Measurements from ENCODE around the gene XPR1.
A peak's percentile ranks its signal among the peaks of the same experiment; 100 is the strongest.

XPR1 gene

DNA sequence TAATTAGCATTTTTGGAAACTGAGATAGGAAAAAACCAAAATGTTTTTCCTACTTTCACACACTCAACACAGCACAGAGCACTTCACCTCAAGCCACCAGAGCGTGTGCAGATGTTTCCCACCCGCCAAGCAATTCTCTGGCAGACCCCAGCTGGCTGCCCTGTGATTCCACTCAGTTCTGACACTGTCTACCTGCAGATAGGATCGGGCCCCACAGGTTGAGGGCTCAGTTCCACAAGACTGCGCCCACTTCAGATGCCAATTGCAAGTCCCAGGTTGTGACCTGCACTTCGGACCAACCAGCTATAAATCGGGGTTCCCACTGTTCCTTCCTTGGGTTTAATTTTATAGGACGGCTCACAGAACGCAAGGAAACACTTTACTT, 290.8 kb downstream of the XPR1 start:
- no peak for DNase-seq (ENCODE audit: low read depth, low spot score)
- H3K27ac ChIP-seq, result no peak overlapping the region

DNA sequence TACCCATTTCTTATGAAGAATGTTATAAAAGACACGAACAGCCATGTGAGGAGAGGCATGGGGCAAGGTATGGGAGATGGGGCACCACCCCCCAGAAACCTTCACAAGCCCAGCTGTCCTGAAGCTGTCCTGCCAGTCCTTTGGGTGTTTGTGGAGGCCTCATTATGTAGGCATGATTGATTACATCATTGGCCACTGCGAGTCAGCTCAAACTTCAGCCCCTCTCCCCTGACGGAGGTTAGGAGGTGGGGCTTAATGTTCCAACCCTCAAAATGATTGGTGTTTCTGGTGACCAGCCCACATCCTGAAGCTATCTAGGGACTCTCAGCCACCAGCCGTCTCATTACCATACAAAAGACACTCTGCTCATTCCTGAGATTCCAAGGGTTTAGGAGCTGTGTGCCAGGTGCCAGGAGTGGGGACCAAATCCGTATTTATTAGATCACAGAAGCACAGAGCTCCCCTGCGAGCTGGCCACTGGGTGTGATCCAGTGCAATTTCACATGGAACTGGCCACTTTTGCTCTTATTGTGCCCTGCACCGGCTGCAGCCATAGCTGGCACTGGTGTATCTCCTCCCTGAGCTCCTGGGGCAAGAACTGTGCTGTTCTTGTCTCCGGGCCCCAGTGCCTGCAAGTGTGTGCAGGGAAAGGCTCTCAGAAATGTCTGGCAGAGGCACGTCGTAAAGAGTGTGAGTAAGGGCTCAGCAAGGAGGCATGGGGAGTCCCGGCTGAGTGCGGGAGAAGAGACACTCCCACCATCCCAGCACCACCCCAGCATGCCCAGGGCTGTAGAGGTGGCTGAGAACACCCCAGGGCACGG, 291.4 kb downstream of the XPR1 start:
- peak overlapping the region; percentile 10 for H3K27ac ChIP-seq
- peak; percentile 6 for DNase-seq (ENCODE audit: low read depth, low spot score)

- H3K27ac ChIP-seq, result peak overlapping the region; percentile 10
- DNase-seq (ENCODE audit: low read depth, low spot score), result no peak
These were observed 292.1 kb downstream of the XPR1 start for GRCh38 chr1:180923887-180924286.

DNA sequence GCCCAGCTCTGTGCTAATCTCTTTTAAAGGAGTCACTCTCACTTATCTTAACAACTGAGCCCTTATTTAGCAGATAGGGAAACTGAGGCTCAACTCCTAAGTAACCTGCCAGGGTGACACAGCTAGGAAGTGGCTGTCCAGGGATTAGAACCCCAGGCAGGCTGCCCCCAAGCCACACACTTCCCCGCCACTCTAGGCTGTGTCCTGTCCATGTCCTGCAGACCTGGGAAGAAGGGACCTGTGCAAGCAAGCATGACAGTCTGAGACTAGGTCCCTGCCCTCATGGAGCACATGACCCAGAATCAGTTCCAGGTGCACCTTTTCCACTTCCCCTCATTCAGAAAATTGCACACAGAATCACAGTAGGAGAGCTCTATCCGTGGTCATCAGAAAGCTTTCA, 293.1 kb downstream of the XPR1 start:
- no peak for DNase-seq (ENCODE audit: low read depth, low spot score)
- no peak overlapping the region for H3K27ac ChIP-seq

DNA sequence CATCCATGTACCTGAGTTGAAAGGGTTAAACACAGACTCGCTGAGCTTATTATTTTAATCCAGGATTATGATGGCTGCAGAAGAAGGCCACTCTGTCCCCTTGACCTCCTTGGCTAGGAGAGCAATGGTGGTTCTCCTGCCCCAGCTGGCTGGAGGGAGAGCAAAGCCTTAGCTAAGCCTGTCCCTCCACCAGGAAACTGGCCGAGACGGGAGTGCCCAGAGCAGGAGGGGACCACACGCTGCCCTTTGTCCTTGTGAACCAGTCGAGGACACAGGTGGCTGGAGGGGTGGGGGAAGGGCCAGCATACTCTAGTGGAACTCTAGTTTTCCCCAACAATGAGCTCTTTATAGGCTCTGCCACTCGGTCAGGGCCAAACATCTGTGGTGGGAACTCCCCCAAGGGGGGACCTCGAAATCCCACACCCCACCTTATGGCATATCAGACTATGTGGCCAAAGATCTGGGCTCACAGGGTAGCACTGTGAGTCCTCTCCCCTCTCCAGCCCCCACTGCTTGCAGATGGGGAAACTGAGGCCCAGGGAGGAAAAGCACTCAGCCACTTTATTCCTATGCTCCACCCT, 293.7 kb downstream of the XPR1 start:
- H3K27ac ChIP-seq, result no peak overlapping the region
- DNase-seq (ENCODE audit: low read depth, low spot score), result no peak

DNA sequence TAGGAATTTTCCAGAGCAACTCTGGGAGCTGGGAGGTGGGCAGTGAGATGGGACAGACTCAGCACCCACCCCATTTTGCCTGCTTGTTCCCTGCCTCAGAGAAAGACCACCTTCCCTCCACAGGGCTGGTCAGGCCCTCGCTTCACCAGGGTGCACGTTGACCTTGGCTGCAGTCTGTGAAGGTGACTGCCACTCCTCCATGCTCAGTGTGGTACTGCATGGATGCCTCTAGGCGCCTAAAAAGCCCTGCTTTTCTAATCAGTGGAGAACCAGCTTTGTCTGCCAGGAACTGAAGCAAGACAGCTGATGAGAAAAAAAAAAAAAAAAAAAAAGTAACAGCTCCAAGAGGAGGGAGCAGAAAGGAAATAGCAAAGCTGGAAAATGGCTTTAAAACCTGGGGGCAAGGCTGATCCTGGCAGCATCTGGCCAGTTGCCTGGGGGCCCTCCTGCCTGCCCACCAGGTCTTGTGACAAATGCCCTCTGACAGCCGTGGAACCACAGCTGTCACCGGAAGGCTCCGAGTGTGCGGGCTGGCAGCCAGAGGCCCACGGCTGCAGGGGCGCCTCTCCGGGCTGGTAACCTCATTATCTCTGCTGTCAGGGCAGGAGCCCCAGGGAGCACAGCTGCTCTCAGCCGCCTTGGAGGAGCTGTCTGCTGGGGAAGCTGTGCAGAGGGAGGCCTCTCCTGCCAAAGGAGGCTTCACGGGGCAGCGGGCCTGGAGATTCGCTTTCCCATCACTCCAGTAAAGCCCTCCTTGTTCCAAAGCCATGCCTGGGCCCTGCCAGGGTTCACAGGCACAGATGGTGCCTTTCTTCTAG, 294.6 kb downstream of the XPR1 start:
- no peak for DNase-seq (ENCODE audit: low read depth, low spot score)

GRCh38 chr1:180927348-180927747, 295.5 kb downstream of the XPR1 start:
- H3K27ac ChIP-seq, result no peak overlapping the region
- no peak for DNase-seq (ENCODE audit: low read depth, low spot score)

More for the DNA sequence above, 294.6 kb downstream of the XPR1 start:
- H3K27ac ChIP-seq, result no peak overlapping the region

DNA sequence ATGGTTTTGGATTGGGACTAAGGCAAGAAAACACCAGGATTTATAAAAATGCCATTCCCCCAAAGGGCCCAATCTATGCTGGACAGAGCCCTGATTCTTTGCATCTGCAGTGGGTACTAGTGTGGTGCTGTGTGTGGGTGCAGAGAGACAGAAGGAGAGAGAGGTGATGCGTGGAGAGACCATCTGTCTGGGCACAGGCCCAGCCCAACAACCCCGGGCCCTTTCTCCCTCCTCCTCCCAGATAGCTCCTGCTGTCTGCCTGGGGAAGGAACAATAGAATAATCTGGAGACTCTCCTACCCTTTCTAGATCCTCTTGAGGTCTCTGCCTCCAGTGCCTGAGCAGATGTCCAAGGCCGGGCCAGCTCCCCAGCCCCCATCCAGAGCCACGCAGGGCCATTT, 296.0 kb downstream of the XPR1 start:
- H3K27ac ChIP-seq, result no peak overlapping the region

GRCh38 chr1:180928331-180929230, 296.8 kb downstream of the XPR1 start:
- no peak overlapping the region for H3K27ac ChIP-seq
- no peak for DNase-seq (ENCODE audit: low read depth, low spot score)

More for the DNA sequence above, 296.0 kb downstream of the XPR1 start:
- DNase-seq (ENCODE audit: low read depth, low spot score), result no peak

- H3K27ac ChIP-seq, result no peak overlapping the region
- DNase-seq (ENCODE audit: low read depth, low spot score), result no peak
These were observed 297.6 kb downstream of the XPR1 start for GRCh38 chr1:180929389-180929788.

GRCh38 chr1:180930687-180931086, 298.9 kb downstream of the XPR1 start:
- no peak overlapping the region for H3K27ac ChIP-seq
- DNase-seq (ENCODE audit: low read depth, low spot score), result no peak

DNA sequence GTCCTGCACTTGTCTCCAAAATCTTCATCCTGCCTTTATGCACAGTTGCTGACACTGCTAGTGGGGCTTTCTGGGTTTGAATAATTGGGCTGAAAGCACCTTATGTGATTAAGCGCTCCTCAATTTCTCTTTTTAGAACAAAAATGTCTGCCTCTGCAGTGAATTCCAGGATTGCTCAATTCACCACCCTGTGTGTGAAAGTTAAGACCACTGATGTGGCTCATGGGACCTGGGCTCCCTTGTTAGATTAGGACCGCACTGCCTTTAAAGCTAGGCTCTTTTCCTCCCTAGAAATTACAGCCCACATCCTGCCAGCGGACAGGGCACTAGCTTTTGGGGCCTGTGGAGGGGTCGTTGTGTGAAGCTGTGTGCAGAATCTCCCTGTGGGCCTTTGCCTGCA, 299.7 kb downstream of the XPR1 start:
- H3K27ac ChIP-seq, result no peak overlapping the region

DNA sequence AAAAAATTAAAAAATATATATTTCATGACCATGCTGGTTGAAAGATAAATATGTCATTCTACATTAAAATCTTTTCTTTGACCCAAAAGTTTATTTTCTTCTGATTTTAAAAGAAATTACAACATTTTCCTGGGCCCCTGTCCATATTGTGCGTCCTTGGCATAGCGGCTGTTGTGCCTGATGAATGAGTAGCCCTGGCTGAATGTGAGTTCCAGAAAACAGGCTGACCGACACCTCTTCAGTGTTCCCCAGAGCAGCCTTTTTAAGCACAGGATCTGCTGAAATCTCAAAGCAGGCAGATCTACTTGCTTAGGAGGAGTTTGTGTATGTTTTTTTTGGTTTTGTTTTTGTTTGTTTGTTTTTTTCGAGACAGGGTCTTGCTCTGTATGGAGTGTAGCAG, 300.6 kb downstream of the XPR1 start:
- no peak overlapping the region for H3K27ac ChIP-seq
- DNase-seq (ENCODE audit: low read depth, low spot score), result no peak

More for the DNA sequence above, 299.7 kb downstream of the XPR1 start:
- DNase-seq (ENCODE audit: low read depth, low spot score), result no peak

GRCh38 chr1:180933141-180933540, 301.3 kb downstream of the XPR1 start:
- no peak for DNase-seq (ENCODE audit: low read depth, low spot score)
- no peak overlapping the region for H3K27ac ChIP-seq

GRCh38 chr1:180934563-180934962, 302.7 kb downstream of the XPR1 start:
- H3K27ac ChIP-seq, result no peak overlapping the region
- DNase-seq (ENCODE audit: low read depth, low spot score), result no peak

- DNase-seq (ENCODE audit: low read depth, low spot score), result no peak
- H3K27ac ChIP-seq, result no peak overlapping the region
These were observed 303.7 kb downstream of the XPR1 start for GRCh38 chr1:180935326-180936109.

- no peak overlapping the region for H3K27ac ChIP-seq
- DNase-seq (ENCODE audit: low read depth, low spot score), result no peak
These were observed 304.5 kb downstream of the XPR1 start for GRCh38 chr1:180936110-180937011.

DNA sequence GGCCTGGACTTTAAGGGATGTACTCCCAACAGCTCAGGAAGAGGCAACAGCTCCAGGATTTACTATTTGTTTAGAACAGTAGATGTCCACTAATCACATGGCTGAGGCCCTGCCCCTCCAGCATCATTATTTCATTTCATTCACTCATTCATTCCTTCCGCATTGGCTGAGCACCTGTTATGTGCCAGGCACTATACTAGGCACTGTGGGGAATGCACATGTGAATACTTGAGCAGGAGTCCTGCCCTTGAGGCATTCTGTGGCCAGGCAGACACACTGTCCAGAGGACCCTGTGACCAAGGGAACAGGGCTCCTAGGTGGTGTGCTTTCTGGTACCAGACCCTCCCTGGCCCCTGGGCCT, 305.2 kb downstream of the XPR1 start:
- DNase-seq (ENCODE audit: low read depth, low spot score), result no peak

More for the DNA sequence above, 305.2 kb downstream of the XPR1 start:
- no peak overlapping the region for H3K27ac ChIP-seq
